H1 (cell line): ENCODE results near the gene CCSAP. TPM values are rescaled to one million over a fixed set of nuclear protein-coding genes. Genes with fewer than 3 reads are reported as not detected.

Experiments used
- CTCF ChIA-PET: fragments of 300-600 bp; sonication (Branson Sonifier 250); formaldehyde crosslinking; loops from one replicate; lab custom pipeline; 2021; ENCODE audit not compliant: partially characterized antibody; lab: Charles Lee
- POLR2A ChIA-PET: fragments of 300-600 bp; sonication (Branson Sonifier 250); formaldehyde crosslinking; loops from one replicate; lab custom pipeline; 2021; ENCODE audit warnings: inconsistent platforms; ENCODE audit not compliant: partially characterized antibody; lab: Charles Lee
- DNase-seq, 2 experiments: peaks; one replicate each; pipeline versions ENCODE4 v3.0.0 to v3.0.0-alpha.2; 2010 to 2022; ENCODE audit warnings: low spot score in 2 of 2, low read depth in 1 of 2, mixed read lengths in 1 of 2
- FAIRE-seq: peaks from 2 replicates; lab custom pipeline; 2011; peaks lifted over from hg19 to GRCh38; lab: Jason Lieb, UNC
- H2AFZ ChIP-seq: 2 replicates; pipeline ENCODE4 v1.8.1; 2012; ENCODE audit warnings: low read length, inconsistent platforms
- H2AK5ac ChIP-seq: 2 replicates; pipeline ENCODE4 v1.6.1; 2013; ENCODE audit warnings: low read depth, low read length
- H2BK120ac ChIP-seq: replicated peaks from 2 replicates; pipeline ENCODE3; 2013; ENCODE audit warnings: low read depth, low read length, inconsistent platforms
- H2BK12ac ChIP-seq: 2 replicates; pipeline ENCODE4 v1.6.1; 2013; ENCODE audit warnings: low read depth, low read length
- H2BK15ac ChIP-seq: 2 replicates; pipeline ENCODE4 v1.6.1; 2013; ENCODE audit warnings: low read length
- H2BK20ac ChIP-seq: 2 replicates; pipeline ENCODE4 v1.6.1; 2013; ENCODE audit warnings: low read length
- H2BK5ac ChIP-seq: 2 replicates; pipeline ENCODE4 v1.6.1; 2013; ENCODE audit warnings: low read depth, low read length
- H3K14ac ChIP-seq: 2 replicates; pipeline ENCODE4 v1.6.1; 2013; ENCODE audit warnings: inconsistent platforms; ENCODE audit not compliant: insufficient read length
- H3K18ac ChIP-seq: 2 replicates; pipeline ENCODE4 v1.6.1; 2013; ENCODE audit warnings: low read length; ENCODE audit errors: extremely low read depth
- H3K23ac ChIP-seq: 2 replicates; pipeline ENCODE4 v1.6.1; 2013; ENCODE audit warnings: inconsistent platforms; ENCODE audit not compliant: insufficient read length
- H3K23me2 ChIP-seq: 2 replicates; pipeline ENCODE4 v1.6.1; 2013; ENCODE audit warnings: low read depth, low read length
- H3K27ac ChIP-seq: 2 replicates; pipeline ENCODE4 v1.6.1; 2011; ENCODE audit warnings: low read depth, low read length, inconsistent platforms
- H3K27me3 ChIP-seq, 4 experiments: replicated peaks in 1 of 4; 1 replicate in 1 of 4; 2 replicates in 3 of 4; pipeline versions ENCODE4 v1.6.1 to v1.8.1; 2011 to 2013; ENCODE audit warnings: low read length in 3 of 4, mild to moderate bottlenecking in 3 of 4, inconsistent platforms in 2 of 4, mixed read lengths in 2 of 4, moderate library complexity in 1 of 4; ENCODE audit not compliant: control insufficient read depth in 3 of 4, insufficient read depth in 3 of 4; ENCODE audit errors: extremely low read depth in 1 of 4
- H3K36me3 ChIP-seq, 4 experiments: 2 replicates each; pipeline versions ENCODE4 v1.6.1 to v1.8.1; 2011 to 2013; ENCODE audit warnings: mild to moderate bottlenecking in 4 of 4, low read length in 3 of 4, moderate library complexity in 2 of 4, control low read depth in 1 of 4, inconsistent platforms in 1 of 4; ENCODE audit not compliant: insufficient read depth in 4 of 4, control insufficient read depth in 2 of 4
- H3K4ac ChIP-seq: replicated peaks from 2 replicates; pipeline ENCODE3; 2013; ENCODE audit warnings: low read length, low read depth, mixed read lengths, inconsistent platforms; ENCODE audit not compliant: insufficient read length
- H3K4me1 ChIP-seq, 4 experiments: replicated peaks in 1 of 4; 1 replicate in 1 of 4; 2 replicates in 3 of 4; pipeline versions ENCODE4 v1.6.1 to v1.8.1; 2011 to 2013; ENCODE audit warnings: low read length in 3 of 4, inconsistent platforms in 2 of 4, mixed read lengths in 1 of 4; ENCODE audit not compliant: insufficient read depth in 4 of 4, control insufficient read depth in 3 of 4
- H3K4me2 ChIP-seq, 2 experiments: 2 replicates each; pipeline versions ENCODE4 v1.6.1 to v1.8.1; 2011 to 2013; ENCODE audit warnings: low read depth in 2 of 2, low read length in 2 of 2, control low read depth in 1 of 2, inconsistent platforms in 1 of 2, mild to moderate bottlenecking in 1 of 2; ENCODE audit not compliant: insufficient read depth in 1 of 2
- H3K4me3 ChIP-seq, 4 experiments: fragments of 200-600, 300-600 bp in 1 of 4; sonication (generic), shearing (Covaris generic), sonication (Bioruptor Twin) in 1 of 4; 2 replicates each; pipeline versions ENCODE4 v1.5.1 to v1.8.1; 2011 to 2016; ENCODE audit warnings: low read length in 4 of 4, low read depth in 3 of 4, control low read depth in 2 of 4, inconsistent platforms in 2 of 4, mild to moderate bottlenecking in 2 of 4, mixed read lengths in 1 of 4, moderate library complexity in 1 of 4; ENCODE audit not compliant: insufficient read depth in 2 of 4; ENCODE audit errors: extremely low read depth in 1 of 4
- H3K56ac ChIP-seq: replicated peaks from 2 replicates; pipeline ENCODE3; 2013; ENCODE audit warnings: low read depth, mild to moderate bottlenecking, mixed read lengths, low read length, inconsistent platforms; ENCODE audit not compliant: insufficient read length
- H3K79me1 ChIP-seq: 2 replicates; pipeline ENCODE4 v1.6.1; 2013; ENCODE audit warnings: low read depth, low read length, control low read depth
- H3K79me2 ChIP-seq, 2 experiments: 2 replicates each; pipeline versions ENCODE4 v1.6.1 to v1.8.1; 2012 to 2013; ENCODE audit warnings: low read length in 2 of 2, mild to moderate bottlenecking in 2 of 2, inconsistent platforms in 1 of 2; ENCODE audit not compliant: insufficient read depth in 2 of 2, control insufficient read depth in 1 of 2
- H3K9ac ChIP-seq, 4 experiments: replicated peaks in 1 of 4; 1 replicate in 1 of 4; 2 replicates in 3 of 4; pipeline versions ENCODE4 v1.6.1 to v1.8.1; 2011 to 2013; ENCODE audit warnings: low read depth in 3 of 4, low read length in 3 of 4, control low read depth in 2 of 4, mild to moderate bottlenecking in 2 of 4, moderate library complexity in 2 of 4, inconsistent platforms in 1 of 4; ENCODE audit errors: extremely low read depth in 1 of 4
- H3K9me3 ChIP-seq, 2 experiments: 2 replicates each; pipeline versions ENCODE4 v1.6.1 to v1.8.1; 2012 to 2013; ENCODE audit warnings: mild to moderate bottlenecking in 2 of 2, moderate library complexity in 2 of 2, control low read depth in 1 of 2, inconsistent platforms in 1 of 2, low read depth in 1 of 2, low read length in 1 of 2, mixed read lengths in 1 of 2; ENCODE audit not compliant: insufficient read depth in 2 of 2
- H4K20me1 ChIP-seq, 2 experiments: replicated peaks in 1 of 2; 2 replicates each; pipeline versions ENCODE3 to v1.8.1; 2011 to 2013; ENCODE audit warnings: inconsistent platforms in 2 of 2, low read length in 2 of 2, mild to moderate bottlenecking in 1 of 2; ENCODE audit not compliant: insufficient read depth in 2 of 2, control insufficient read depth in 1 of 2
- H4K5ac ChIP-seq: 2 replicates; pipeline ENCODE4 v1.6.1; 2013; ENCODE audit warnings: low read length, low read depth, mixed read lengths, inconsistent platforms; ENCODE audit not compliant: insufficient read length
- H4K8ac ChIP-seq: 2 replicates; pipeline ENCODE4 v1.8.0; 2013; ENCODE audit warnings: mild to moderate bottlenecking, moderate library complexity, low read length, inconsistent platforms; ENCODE audit not compliant: insufficient read depth; ENCODE audit errors: extremely low read depth
- H4K91ac ChIP-seq: replicated peaks from 2 replicates; pipeline ENCODE3; 2013; ENCODE audit warnings: low read length, mixed read lengths, inconsistent platforms; ENCODE audit not compliant: insufficient read length
- TCF12 ChIP-seq: IDR thresholded peaks from 2 replicates; pipeline ENCODE4 v1.6.1; 2011; ENCODE audit warnings: low read depth, mild to moderate bottlenecking, low read length
- WGBS, 2 experiments: shearing (Covaris generic) in 1 of 2; methylation state at CpG; one replicate each; pipeline versions ENCODE4 v1.1.6 to v1.1.7; 2013 to 2015; ENCODE audit warnings: low lambda C conversion rate in 2 of 2, mixed read lengths in 2 of 2, inconsistent platforms in 1 of 2, low coverage in 1 of 2, missing lambda C conversion rate in 1 of 2; ENCODE audit not compliant: insufficient replicate concordance in 2 of 2, insufficient coverage in 1 of 2, insufficient read length in 1 of 2; ENCODE audit errors: extremely low coverage in 1 of 2, missing lambda C conversion rate in 1 of 2; 5-methylcytosine and 5-hydroxymethylcytosine counted together
- polyA plus RNA-seq, 7 experiments: library from polyadenylated mRNA; depleted of rRNA in 3 of 7; stranded (reverse) in 5 of 7; unstranded in 2 of 7; fragments of >200 nt in 5 of 7; fragments of 200-250 nt in 2 of 7; gene quantifications; 1 replicate in 5 of 7; 2 replicates in 1 of 7; 4 replicates in 1 of 7; pipeline versions ENCODE4 v1.2.1 to v1.2.3, GENCODE V29; 2011 to 2013; ENCODE audit warnings: missing spikeins in 2 of 7, mixed read lengths in 2 of 7
- total RNA-seq: library from RNA; stranded (reverse); fragmentation: NEBNext Ultra II Directional; extraction: Animal tissue kit (Norgen Biotek cat#: 25700); gene quantifications from 2 replicates; pipeline ENCODE4 v1.2.1, GENCODE V29; 2021

The CCSAP gene
- total and polyA plus RNA-seq, 2 of the 8 experiments (the other 6 are each of a cell fraction or from before 2014, with no cell fraction given), result 3.5 to 17.2 TPM

- FAIRE-seq (no peak), DNase-seq (no peak)
- Histone ChIP-seq H3K27ac (no peak overlapping the region), H4K91ac (no peak overlapping the region), H2AFZ (no peak overlapping the region), H3K4me1 (peaks cover 17 to 30% (median 20%) of the 10 kb centered on the region in 4 experiments), H3K79me1 (no peaks in the 10 kb centered on the region), H2BK5ac (no peak overlapping the region), H2AK5ac (no peak overlapping the region), H3K14ac (no peak overlapping the region), H3K4me3 (no peak overlapping the region), H3K4me2 (no peak overlapping the region), H3K9ac (no peak overlapping the region), H4K5ac (no peak overlapping the region), H2BK120ac (no peak overlapping the region), H2BK15ac (no peak overlapping the region), H3K23me2 (no peaks in the 10 kb centered on the region), H3K27me3 (peaks cover 0 to 2% (median under 1%) of the 10 kb centered on the region in 4 experiments; a peak in 2 of 7 replicates), H3K36me3 (no peaks in the 10 kb centered on the region), H2BK20ac (no peak overlapping the region), H2BK12ac (no peak overlapping the region), H3K56ac (no peak overlapping the region), H3K4ac (no peak overlapping the region), H4K8ac (no peak overlapping the region), H3K18ac (no peak overlapping the region), H3K9me3 (no peaks in the 10 kb centered on the region), H3K79me2 (no peaks in the 10 kb centered on the region), H4K20me1 (no peaks in the 10 kb centered on the region), H3K23ac (no peak overlapping the region)
- ChIA-PET POLR2A (interaction anchor here (1.1 kb wide), 1 partner anchor 39 kb away, joined by 3 read pairs; no protein-coding TSS in a partner anchor), CTCF (interaction anchor here (1.2 kb wide), 1 partner anchor 16 kb away, joined by 3 read pairs; no protein-coding TSS in a partner anchor)
- 98% methylated on average over 3 of the region's 3 CpGs; no CpG with 5 or more reads in 1 of the 2 experiments for WGBS, 2 experiments
- TF ChIP-seq TCF12, result no peak
Measured at GRCh38 chr1:229383188-229383587, 40.3 kb upstream of the CCSAP start.
